ENCODE data around the gene CYTL1. TPM values are rescaled to one million over a fixed set of nuclear protein-coding genes. Genes with fewer than 3 reads are reported as not detected.
A peak's percentile ranks its signal among the peaks of the same experiment; 100 is the strongest.

CYTL1 gene
- total RNA-seq, 1 experiment from 2014 or later = not detected

DNA sequence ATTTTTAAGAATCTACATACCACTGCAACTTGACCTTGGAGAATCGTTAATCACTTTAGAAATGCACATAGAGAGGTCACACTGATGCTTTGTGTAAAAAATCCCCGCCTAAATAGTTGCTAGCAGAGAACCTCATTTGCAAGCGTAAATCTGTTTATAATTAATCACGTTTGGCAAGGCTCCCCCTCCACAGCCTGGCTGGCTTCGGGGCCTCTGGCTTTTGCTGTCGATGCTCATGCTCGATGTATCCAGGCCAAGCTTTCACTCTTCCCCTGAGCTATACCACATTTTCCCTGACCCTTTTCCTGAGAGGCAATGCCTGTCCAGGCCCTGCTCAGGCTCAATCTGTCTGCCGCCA lies 23.4 kb downstream of the CYTL1 start:
- POLR2A ChIA-PET (ENCODE audit: unreplicated experiment) = no interaction called here
- CTCF ChIA-PET = no interaction called here
- H3K27ac ChIP-seq = no peak overlapping the region
- H4K20me1 ChIP-seq (ENCODE audit: insufficient read depth) = no peaks in the 10 kb centered on the region
- H3F3A ChIP-seq (ENCODE audit: insufficient read depth, low read depth) = peaks cover 8% of the 10 kb centered on the region
- no peaks in the 10 kb centered on the region for H3K79me2 ChIP-seq (ENCODE audit: low read depth)
- H3K27me3 ChIP-seq (ENCODE audit: insufficient read depth, low read depth) = peaks cover 3% of the 10 kb centered on the region; the same call in 1 of the 2 replicates
- H3K4me2 ChIP-seq = no peak overlapping the region
- H3K4me3 ChIP-seq = no peak overlapping the region
- BruUV-seq (replicated peaks) = no TSS peak
- no peaks in the 10 kb centered on the region for H3K9me3 ChIP-seq (ENCODE audit: insufficient read depth, low read depth)
- intact Hi-C loops (cut with micrococcal nuclease; ENCODE audit: unreplicated experiment) = loop anchor here (1.0 kb wide), 3 partner anchors 508 to 817 kb away; no protein-coding TSS in a partner anchor
- H3K36me3 ChIP-seq (ENCODE audit: low read depth) = no peaks in the 10 kb centered on the region
- no peak for DNase-seq
- no peaks in the 10 kb centered on the region for H3K9me2 ChIP-seq (ENCODE audit: insufficient read depth)
- H2AFZ ChIP-seq = no peak overlapping the region
- no peak for TF ChIP-seq EZH2 (IDR thresholded peaks at IDR 0.05; ENCODE audit: low read depth)
- H3K4me1 ChIP-seq (replicated peaks; ENCODE audit: insufficient read depth) = peaks cover 8% of the 10 kb centered on the region

DNA sequence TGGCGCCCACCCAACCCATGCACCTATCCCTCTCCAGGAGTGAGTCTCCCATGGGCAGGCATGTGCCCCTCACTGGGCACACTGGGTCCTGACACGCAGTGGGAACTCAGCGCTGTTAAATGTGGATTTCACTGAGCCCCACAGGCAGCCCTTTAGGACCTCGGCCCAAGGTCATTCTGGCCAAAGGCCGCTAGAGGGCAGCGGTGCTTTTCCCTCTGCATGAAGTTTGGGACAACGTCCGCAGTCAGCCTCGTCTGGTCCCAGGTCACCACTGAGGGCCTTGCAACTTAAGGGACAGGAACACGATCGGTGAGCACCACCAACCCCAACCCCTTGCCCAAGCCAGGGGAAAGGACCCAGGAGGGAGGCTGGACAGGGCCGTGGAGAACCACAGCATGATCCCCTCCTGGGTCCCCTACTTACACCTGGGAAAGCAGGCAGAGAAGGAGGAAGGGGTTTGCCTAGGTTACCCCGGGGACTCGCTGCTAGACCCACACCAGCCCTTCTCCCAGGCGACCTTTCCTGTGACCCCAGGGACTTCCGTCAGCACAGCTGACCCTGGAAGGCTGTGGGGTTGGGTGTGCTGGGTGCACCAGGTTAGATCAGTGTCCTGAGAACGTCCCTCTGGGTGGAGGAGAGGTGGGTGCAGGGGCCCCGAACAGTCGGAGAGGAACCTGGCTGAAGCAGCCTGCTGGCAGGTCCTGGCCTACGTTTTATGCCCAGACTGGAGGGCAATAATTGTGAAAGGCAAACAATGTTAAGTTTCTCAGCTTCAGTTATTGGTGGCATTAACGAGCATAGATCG lies 24.0 kb downstream of the CYTL1 start:
- Histone ChIP-seq H3K27ac (no peak overlapping the region), H3K4me3 (no peak overlapping the region), H4K20me1 (ENCODE audit: insufficient read depth) (no peaks in the 10 kb centered on the region), H3K36me3 (ENCODE audit: low read depth) (no peaks in the 10 kb centered on the region), H3F3A (ENCODE audit: insufficient read depth, low read depth) (peaks cover 8% of the 10 kb centered on the region), H2AFZ (no peak overlapping the region), H3K27me3 (ENCODE audit: insufficient read depth, low read depth) (peaks cover 3% of the 10 kb centered on the region; the same call in 1 of the 2 replicates), H3K4me2 (no peak overlapping the region), H3K79me2 (ENCODE audit: low read depth) (no peaks in the 10 kb centered on the region), H3K9me2 (ENCODE audit: insufficient read depth) (no peaks in the 10 kb centered on the region), H3K9me3 (ENCODE audit: insufficient read depth, low read depth) (no peaks in the 10 kb centered on the region), H3K4me1 (replicated peaks; ENCODE audit: insufficient read depth) (peaks cover 8% of the 10 kb centered on the region)
- no TSS peak for BruUV-seq (replicated peaks)
- intact Hi-C loops (cut with micrococcal nuclease; ENCODE audit: unreplicated experiment) = loop anchor here (1.0 kb wide), 3 partner anchors 507 to 818 kb away; no protein-coding TSS in a partner anchor
- TF ChIP-seq EZH2 (IDR thresholded peaks at IDR 0.05; ENCODE audit: low read depth) = no peak
- TF ChIP-seq, protein P1, sequence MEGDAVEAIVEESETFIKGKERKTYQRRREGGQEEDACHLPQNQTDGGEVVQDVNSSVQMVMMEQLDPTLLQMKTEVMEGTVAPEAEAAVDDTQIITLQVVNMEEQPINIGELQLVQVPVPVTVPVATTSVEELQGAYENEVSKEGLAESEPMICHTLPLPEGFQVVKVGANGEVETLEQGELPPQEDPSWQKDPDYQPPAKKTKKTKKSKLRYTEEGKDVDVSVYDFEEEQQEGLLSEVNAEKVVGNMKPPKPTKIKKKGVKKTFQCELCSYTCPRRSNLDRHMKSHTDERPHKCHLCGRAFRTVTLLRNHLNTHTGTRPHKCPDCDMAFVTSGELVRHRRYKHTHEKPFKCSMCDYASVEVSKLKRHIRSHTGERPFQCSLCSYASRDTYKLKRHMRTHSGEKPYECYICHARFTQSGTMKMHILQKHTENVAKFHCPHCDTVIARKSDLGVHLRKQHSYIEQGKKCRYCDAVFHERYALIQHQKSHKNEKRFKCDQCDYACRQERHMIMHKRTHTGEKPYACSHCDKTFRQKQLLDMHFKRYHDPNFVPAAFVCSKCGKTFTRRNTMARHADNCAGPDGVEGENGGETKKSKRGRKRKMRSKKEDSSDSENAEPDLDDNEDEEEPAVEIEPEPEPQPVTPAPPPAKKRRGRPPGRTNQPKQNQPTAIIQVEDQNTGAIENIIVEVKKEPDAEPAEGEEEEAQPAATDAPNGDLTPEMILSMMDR (conservative IDR thresholded peaks at IDR 0.05) = peak; percentile 81
- ChIA-PET CTCF (interaction anchor here (0.6 kb wide), 1 partner anchor 508 kb away, joined by 3 read pairs; no protein-coding TSS in a partner anchor), POLR2A (ENCODE audit: unreplicated experiment) (no interaction called here)
- peak in 1 of 2 experiments; percentile 40 for DNase-seq

DNA sequence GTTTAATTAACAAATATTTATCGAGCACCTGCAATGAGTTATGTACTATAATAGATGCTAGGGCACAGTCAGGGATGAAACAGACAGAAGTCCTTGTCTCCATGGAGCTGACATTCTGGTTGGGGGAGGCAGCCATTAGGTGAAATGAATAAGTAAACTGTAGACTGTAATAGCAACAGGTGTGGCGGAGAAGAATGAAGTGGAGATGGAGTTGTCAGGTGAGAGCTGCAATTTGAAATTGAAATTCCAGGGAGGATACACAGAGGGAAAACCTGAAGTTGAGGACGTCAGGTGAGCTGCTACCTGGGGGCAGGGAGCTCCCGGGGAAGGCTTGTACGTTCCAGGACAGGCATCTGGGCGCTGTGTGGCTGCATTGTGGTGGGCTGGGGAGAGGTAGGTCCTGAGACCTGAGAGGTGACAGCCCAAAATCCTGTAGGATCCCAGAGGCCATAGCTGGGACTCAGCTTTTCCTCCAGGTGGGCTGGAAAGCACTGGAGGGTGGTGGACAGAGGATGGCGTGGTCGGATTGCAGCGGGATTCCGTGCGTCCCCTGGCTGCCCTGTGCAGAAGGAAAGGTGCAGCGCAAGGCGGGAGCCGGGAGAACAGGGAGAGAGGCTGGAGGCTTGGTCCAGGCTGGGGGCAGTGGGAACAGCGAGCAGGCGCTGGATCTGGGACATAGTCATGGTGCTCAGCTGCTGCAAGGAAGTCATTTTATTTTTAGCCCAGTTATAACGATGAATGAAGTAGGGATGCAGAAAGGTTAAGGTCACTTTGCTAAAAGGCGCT lies 24.8 kb downstream of the CYTL1 start:
- Histone ChIP-seq H3K79me2 (ENCODE audit: low read depth) (no peaks in the 10 kb centered on the region), H4K20me1 (ENCODE audit: insufficient read depth) (no peaks in the 10 kb centered on the region), H3F3A (ENCODE audit: insufficient read depth, low read depth) (peaks cover 8% of the 10 kb centered on the region), H3K4me3 (no peak overlapping the region), H3K27ac (no peak overlapping the region), H3K4me1 (replicated peaks; ENCODE audit: insufficient read depth) (peaks cover 8% of the 10 kb centered on the region), H3K27me3 (ENCODE audit: insufficient read depth, low read depth) (peaks cover 3% of the 10 kb centered on the region; the same call in 1 of the 2 replicates), H3K9me2 (ENCODE audit: insufficient read depth) (no peaks in the 10 kb centered on the region), H3K36me3 (ENCODE audit: low read depth) (no peaks in the 10 kb centered on the region), H2AFZ (no peak overlapping the region), H3K4me2 (no peak overlapping the region), H3K9me3 (ENCODE audit: insufficient read depth, low read depth) (no peaks in the 10 kb centered on the region)
- intact Hi-C loops (cut with micrococcal nuclease; ENCODE audit: unreplicated experiment) = loop anchor here (1.0 kb wide), 3 partner anchors 506 to 819 kb away; no protein-coding TSS in a partner anchor
- no TSS peak for BruUV-seq (replicated peaks)
- DNase-seq = no peak
- CTCF ChIA-PET = interaction anchor here (0.6 kb wide), 1 partner anchor 507 kb away, joined by 3 read pairs; no protein-coding TSS in a partner anchor
- POLR2A ChIA-PET (ENCODE audit: unreplicated experiment) = no interaction called here
- TF ChIP-seq, protein P1 (conservative IDR thresholded peaks at IDR 0.05) = no peak
- no peak for TF ChIP-seq EZH2 (IDR thresholded peaks at IDR 0.05; ENCODE audit: low read depth)

All from PC-9 (cell line).